Measurements from ENCODE around the gene NANOGP8.
"Not testable (repeated sequence)": the region's sequence is repeated elsewhere in the genome, so short reads cannot be mapped to it uniquely, and the experiment has no call there.

Gene NANOGP8

GRCh38 chr15:35085176-35085919 is at the start of gene NANOGP8:
Gene NANOGP8, minus strand, starts transcription at chr15:35085295. Its CDS starts 185 bp downstream, at chr15:35085110.
- DNase-seq, result not testable (repeated sequence)

DNA sequence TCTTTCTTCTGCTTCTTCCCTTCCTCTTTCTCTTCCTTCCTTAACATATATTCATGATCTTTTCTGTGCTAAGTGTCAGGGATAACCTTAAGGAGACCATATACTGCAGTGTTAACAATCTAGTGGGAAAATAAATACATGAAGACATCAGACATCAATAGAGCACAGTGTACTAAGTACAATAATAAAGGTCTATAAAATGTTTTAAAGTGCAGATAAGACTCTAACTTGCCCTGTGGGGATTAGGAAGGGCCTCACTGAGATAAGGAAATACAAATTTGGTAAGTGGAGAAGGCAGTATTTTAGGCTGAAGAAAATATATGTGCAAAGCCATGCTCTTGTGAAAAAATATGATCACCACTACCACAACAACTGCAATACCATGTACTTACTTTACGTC is 49.2 kb upstream of the NANOGP8 start:
- DNase-seq, result no peak

GRCh38 chr15:35130245-35130644 is 45.1 kb upstream of the NANOGP8 start:
- no peak for DNase-seq

DNA sequence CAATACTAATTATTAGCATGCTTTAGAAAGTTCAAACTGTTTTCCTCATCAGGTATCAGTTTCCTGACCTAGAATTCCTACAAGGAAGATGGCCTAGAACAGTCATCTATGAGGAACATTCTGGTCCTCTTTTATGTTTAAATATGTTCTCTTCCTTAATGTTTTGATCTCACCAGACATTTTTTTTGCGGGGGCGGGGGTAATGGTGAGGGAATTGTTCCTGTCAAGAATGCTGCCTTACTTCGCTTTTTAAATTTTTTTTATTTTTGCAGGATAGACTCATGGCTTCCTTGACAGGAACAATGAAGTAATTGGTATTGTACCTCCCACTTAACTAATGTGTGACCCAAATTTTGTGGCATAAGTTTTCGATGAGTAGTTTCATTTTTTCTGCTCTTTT is 44.3 kb upstream of the NANOGP8 start:
- DNase-seq, result no peak

GRCh38 chr15:35127717-35128116 is 42.6 kb upstream of the NANOGP8 start:
- no peak for DNase-seq

- DNase-seq, result no peak
Measured at GRCh38 chr15:35126236-35126635, 41.1 kb upstream of the NANOGP8 start.

GRCh38 chr15:35123743-35124142 is 38.6 kb upstream of the NANOGP8 start:
- DNase-seq, result no peak

- no peak for DNase-seq
Measured at GRCh38 chr15:35121611-35122359, 36.7 kb upstream of the NANOGP8 start.

DNA sequence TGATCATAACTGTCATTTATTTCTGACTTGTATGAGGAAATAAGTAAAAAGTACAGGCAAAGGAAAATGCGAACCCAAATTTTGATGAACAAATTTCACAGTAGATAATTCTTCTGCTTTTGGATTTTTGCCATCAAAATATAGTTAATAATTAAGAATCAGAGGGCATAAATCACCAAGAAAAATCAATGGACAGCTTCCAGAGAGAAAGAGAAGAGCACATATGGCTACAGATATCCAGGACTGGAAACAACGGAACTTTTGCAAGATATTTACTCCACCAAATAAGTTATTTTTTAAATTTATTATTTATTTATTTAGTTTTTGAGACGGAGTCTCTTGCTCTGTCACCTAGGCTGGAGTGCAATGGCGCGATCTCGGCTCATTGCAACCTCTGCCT is 35.1 kb upstream of the NANOGP8 start:
- DNase-seq, result no peak

- no peak for DNase-seq
Measured at GRCh38 chr15:35118960-35119359, 33.9 kb upstream of the NANOGP8 start.

GRCh38 chr15:35117543-35118265 is 32.6 kb upstream of the NANOGP8 start:
- no peak for DNase-seq

DNA sequence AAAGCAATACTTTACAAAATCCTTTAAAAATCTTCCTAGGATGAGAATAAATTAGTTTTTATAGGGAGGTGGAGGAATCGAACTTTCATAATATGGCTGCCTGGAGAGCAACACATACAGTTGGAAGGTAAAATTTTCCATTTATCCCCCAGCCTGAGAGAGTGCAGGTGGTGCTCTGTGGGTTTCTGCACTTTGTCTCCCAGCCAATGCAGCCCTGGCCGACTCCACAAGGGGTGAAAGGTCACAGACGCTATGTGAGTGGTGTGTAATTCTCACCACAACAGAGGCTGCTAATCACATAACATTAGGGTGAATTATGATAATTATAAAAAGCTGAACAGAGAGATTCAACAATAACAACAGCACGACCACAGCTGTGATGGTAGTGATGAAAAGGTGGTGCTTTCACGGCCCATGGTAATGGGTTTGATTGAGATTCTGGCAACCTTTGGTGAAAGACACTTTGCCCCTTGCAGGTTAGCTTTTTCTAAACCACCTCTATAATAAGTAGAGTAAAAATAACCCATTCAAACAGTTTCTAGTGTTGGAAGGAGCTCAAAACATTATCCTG is 30.1 kb upstream of the NANOGP8 start:
- DNase-seq, result no peak

DNA sequence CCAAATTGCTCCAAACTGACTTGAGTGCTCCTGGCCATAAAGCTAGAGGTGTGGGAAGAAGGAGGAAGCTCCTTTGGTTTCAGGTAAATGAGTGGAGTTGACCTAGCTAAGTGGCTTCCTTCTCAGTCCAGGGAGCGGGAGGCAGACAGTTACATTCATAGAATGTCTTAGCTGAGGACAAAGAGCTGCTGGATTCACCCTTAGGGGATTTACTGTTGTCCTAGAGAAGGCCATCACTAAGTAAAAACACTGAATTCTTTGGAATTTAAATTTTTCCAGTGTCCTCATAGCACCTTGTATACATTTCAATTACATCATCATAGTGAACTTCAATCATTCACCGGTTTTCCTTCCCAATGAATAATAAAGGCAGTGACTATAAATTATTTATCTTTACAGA is 27.3 kb upstream of the NANOGP8 start:
- DNase-seq, result no peak

- no peak for DNase-seq
Measured at GRCh38 chr15:35111861-35112260, 26.8 kb upstream of the NANOGP8 start.

GRCh38 chr15:35108453-35108852 is 23.4 kb upstream of the NANOGP8 start:
- no peak for DNase-seq

DNA sequence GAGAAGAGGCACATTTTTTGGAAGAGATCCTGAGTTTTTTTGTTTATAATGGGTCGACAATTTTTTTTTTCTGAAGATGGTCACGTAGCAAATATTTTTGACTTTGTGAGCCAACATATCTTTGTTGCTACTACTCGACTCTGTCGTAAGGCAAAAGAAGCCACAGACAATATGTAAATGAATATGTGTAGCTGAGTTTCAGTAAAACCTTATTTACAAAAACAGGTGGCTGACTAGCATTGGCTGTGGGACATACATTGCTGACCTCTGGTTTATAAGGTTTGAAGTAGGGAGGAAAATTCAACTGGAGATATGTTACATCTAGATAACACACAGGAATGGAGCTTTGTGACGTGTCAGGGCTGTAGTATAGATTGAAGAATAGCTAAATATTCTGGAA is 22.5 kb upstream of the NANOGP8 start:
- DNase-seq, result no peak

DNA sequence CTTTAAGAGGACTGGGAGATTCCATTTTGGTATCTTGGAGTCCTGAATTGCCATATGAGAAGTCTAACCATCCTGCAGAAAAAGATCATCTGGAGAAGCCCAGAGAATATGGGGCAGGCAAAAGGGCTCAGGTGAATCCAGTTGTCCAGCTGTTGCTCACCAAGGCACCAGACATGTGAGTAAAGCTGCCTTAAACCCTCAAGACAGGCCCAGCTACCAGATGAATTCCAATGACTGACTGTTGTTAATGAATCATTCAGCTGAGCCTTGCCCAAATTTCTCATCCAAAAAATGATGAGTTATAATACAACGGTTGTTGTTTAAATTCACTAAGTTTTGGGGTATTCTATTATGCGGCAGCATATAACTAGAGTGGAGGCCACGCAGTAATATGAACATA is 22.0 kb upstream of the NANOGP8 start:
- no peak for DNase-seq

DNA sequence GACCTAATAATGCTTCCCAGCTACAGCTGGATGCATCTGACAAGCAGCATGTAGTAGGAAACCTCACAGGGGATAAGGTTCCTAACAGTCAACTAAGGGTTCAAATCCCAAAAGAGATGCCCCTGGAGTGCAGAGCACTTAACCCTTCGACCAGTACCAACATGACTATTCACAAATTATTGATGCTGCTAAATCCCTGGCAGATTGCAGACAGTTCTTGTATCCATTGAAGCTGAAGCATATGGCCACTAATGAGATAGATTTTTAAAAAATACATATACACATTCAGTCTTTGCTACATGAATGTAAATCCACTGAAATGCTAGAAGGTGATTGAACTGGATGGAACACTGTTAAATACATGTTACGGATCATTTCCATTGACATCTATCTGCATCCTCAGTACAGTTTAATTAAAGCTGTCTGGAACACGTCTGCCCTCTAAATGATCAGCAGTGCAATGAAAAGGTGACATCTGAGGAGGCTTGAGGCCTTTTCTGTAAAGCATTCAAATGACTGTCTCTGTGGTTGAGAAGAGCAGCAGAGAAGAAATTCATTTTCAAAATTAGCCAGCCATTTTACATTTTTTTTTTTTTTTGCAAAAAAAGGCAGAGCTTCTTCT is 19.5 kb upstream of the NANOGP8 start:
- no peak for DNase-seq

DNA sequence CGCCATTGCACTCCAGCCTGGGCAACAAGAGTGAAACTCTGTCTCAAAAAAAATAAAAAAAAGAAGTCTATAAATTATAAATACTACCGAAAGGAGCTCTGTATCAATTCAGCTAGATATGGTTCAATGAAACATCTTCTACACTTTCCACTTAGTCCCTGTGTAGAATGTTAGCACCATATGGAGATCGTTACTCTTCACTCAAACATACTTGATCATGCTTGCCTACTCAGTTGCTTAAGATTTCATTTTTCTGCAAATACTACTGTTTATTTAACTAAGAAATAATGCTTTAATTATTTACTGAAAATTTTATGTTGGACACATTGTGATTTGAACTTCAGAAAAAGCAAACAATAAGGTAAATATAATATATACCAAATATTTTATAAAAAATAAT is 17.1 kb upstream of the NANOGP8 start:
- DNase-seq, result no peak

DNA sequence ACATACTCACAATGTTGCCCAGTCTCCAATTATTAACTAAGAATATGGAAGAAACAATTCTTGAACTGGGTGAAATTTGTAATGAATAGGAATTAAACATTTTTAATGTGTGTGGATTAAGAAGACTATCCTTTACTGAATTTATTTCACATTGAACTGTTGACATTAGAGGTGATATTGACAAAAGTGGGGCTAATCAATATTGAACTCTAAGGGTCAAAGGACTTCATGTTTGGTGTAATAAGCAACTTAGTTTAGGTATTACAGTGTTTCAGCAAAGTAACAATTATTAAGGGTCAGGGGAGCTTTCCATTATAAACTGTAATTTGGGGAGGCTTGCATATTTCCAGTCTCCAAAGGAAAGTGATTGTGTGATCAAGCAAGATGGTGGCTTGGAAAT is 16.2 kb upstream of the NANOGP8 start:
- DNase-seq, result no peak

- no peak for DNase-seq
Measured at GRCh38 chr15:35098737-35099136, 13.6 kb upstream of the NANOGP8 start.

GRCh38 chr15:35095941-35096340 is 10.8 kb upstream of the NANOGP8 start:
- DNase-seq, result no peak

- DNase-seq, result no peak
Measured at GRCh38 chr15:35092846-35093245, 7.8 kb upstream of the NANOGP8 start.

All from hippocampal formation (tissue), 2 donors.